Muscle of back (tissue), 11 donors: Measurements from ENCODE around the gene ABCB9. TPM values are rescaled to one million over a fixed set of nuclear protein-coding genes. Genes with fewer than 3 reads are reported as not detected.
A peak's percentile ranks its signal among the peaks of the same experiment; 100 is the strongest.
"Not testable (repeated sequence)": the region's sequence is repeated elsewhere in the genome, so short reads cannot be mapped to it uniquely, and the experiment has no call there.

ENCODE experiments used
- DNase-seq, 3 donors: peaks; one replicate each; pipeline versions ENCODE4 v3.0.0 to v3.0.0-alpha.2; 2013
- polyA plus RNA-seq, 10 donors: library from polyadenylated mRNA; unstranded; fragments of 120-200 nt; gene quantifications; one replicate each; pipeline ENCODE4 v1.2.1, GENCODE V29; 2013; ENCODE audit not compliant: insufficient read length in 10 of 10

The ABCB9 gene
- polyA plus RNA-seq, 10 donors, result 2.0 to 6.1 (median 3.5) TPM

GRCh38 chr12:122896662-122897061, 69.6 kb downstream of the ABCB9 start:
- DNase-seq, result no peak

- DNase-seq, result peak; percentile 85 to 94 (median 89)
Measured at GRCh38 chr12:122895704-122896636, 70.3 kb downstream of the ABCB9 start, which contains the start of gene VPS37B. Gene VPS37B, minus strand, starts transcription at chr12:122896124. Its CDS starts 62 bp downstream, at chr12:122896062.

GRCh38 chr12:122895320-122895703, 71.0 kb downstream of the ABCB9 start:
- no peak for DNase-seq

GRCh38 chr12:122894193-122895121, 71.8 kb downstream of the ABCB9 start:
- DNase-seq, result peak in 1 of 3 donors; percentile 36

GRCh38 chr12:122893208-122894153, 72.8 kb downstream of the ABCB9 start:
- DNase-seq, result no peak

- DNase-seq, result not testable (repeated sequence)
Measured at GRCh38 chr12:122892724-122893123, 73.5 kb downstream of the ABCB9 start.

- no peak for DNase-seq
Measured at GRCh38 chr12:122891661-122892525, 74.4 kb downstream of the ABCB9 start.

GRCh38 chr12:122889761-122890520, 76.3 kb downstream of the ABCB9 start:
- DNase-seq, result no peak

GRCh38 chr12:122888232-122888752, 78.0 kb downstream of the ABCB9 start:
- peak in 1 of 3 donors; percentile 69 for DNase-seq

- DNase-seq, result no peak
Measured at GRCh38 chr12:122887819-122888212, 78.4 kb downstream of the ABCB9 start.

- peak in 1 of 3 donors; percentile 14 for DNase-seq
Measured at GRCh38 chr12:122886851-122887818, 79.1 kb downstream of the ABCB9 start.

GRCh38 chr12:122886161-122886560, 80.1 kb downstream of the ABCB9 start:
- no peak for DNase-seq

GRCh38 chr12:122884860-122885259, 81.4 kb downstream of the ABCB9 start:
- no peak for DNase-seq

GRCh38 chr12:122884091-122884826, 82.0 kb downstream of the ABCB9 start:
- peak in 1 of 3 donors; percentile 9 for DNase-seq

GRCh38 chr12:122882908-122883558, 83.2 kb downstream of the ABCB9 start:
- DNase-seq, result no peak

- peak in 1 of 3 donors; percentile 63 for DNase-seq
Measured at GRCh38 chr12:122880668-122881067, 85.6 kb downstream of the ABCB9 start.
